Hepatocyte (in vitro differentiated cells): ENCODE data around the gene TMEM239. TPM values are rescaled to one million over a fixed set of nuclear protein-coding genes. Genes with fewer than 3 reads are reported as not detected.
A peak's percentile ranks its signal among the peaks of the same experiment; 100 is the strongest.

Experiments
- DNase-seq: peaks from one replicate; pipeline ENCODE4 v3.0.0-alpha.2; 2016; ENCODE audit warnings: low spot score
- H2AFZ ChIP-seq: fragments of 200-600 bp; sonication (generic); 2 replicates; pipeline ENCODE4 v1.6.0; 2016; ENCODE audit warnings: antibody characterized with exemption, mild to moderate bottlenecking
- H3K27ac ChIP-seq: fragments of 200-600 bp; sonication (generic); 2 replicates; pipeline ENCODE4 v1.5.1; 2016; ENCODE audit warnings: mild to moderate bottlenecking
- H3K27me3 ChIP-seq: fragments of 200-600 bp; sonication (generic); 2 replicates; pipeline ENCODE4 v1.6.1; 2016
- H3K36me3 ChIP-seq: fragments of 200-600 bp; sonication (generic); replicated peaks from 2 replicates; pipeline ENCODE4 v1.5.1; 2016; ENCODE audit warnings: low read depth; ENCODE audit not compliant: insufficient read depth
- H3K4me1 ChIP-seq: fragments of 200-600 bp; sonication (generic); 2 replicates; pipeline ENCODE4 v1.5.1; 2016; ENCODE audit warnings: mild to moderate bottlenecking, moderate library complexity; ENCODE audit not compliant: insufficient read depth
- H3K4me2 ChIP-seq: fragments of 200-600 bp; sonication (generic); 2 replicates; pipeline ENCODE4 v1.6.0; 2016
- H3K4me3 ChIP-seq: fragments of 200-600 bp; sonication (generic); 2 replicates; pipeline ENCODE4 v1.5.1; 2016; ENCODE audit warnings: mild to moderate bottlenecking
- H3K79me2 ChIP-seq: fragments of 200-600 bp; sonication (generic); 2 replicates; pipeline ENCODE4 v1.6.0; 2017; ENCODE audit warnings: mild to moderate bottlenecking
- H3K9me2 ChIP-seq: fragments of 200-600 bp; sonication (generic); replicated peaks from 2 replicates; pipeline ENCODE4 v1.6.0; 2017; ENCODE audit warnings: mild to moderate bottlenecking; ENCODE audit not compliant: insufficient read depth
- H3K9me3 ChIP-seq: fragments of 200-600 bp; sonication (generic); 2 replicates; pipeline ENCODE4 v1.5.1; 2016; ENCODE audit warnings: low read depth, mild to moderate bottlenecking
- H4K20me1 ChIP-seq: fragments of 200-600 bp; sonication (generic); 2 replicates; pipeline ENCODE4 v1.6.0; 2016; ENCODE audit warnings: mild to moderate bottlenecking; ENCODE audit not compliant: insufficient read depth, poor library complexity, severe bottlenecking
- CTCF ChIP-seq: fragments of 200-600 bp; sonication (generic); IDR thresholded peaks from 2 replicates; pipeline ENCODE4 v1.5.1; 2016; ENCODE audit warnings: antibody characterized with exemption, mild to moderate bottlenecking; ENCODE audit not compliant: poor library complexity
- EZH2 ChIP-seq: fragments of 200-600 bp; sonication (generic); IDR thresholded peaks from 2 replicates; pipeline ENCODE4 v1.6.1; 2016; ENCODE audit warnings: antibody characterized with exemption, mild to moderate bottlenecking, borderline replicate concordance
- EZH2phosphoT487 ChIP-seq: fragments of 200-600 bp; sonication (generic); IDR thresholded peaks from one replicate; pipeline ENCODE4 v1.6.1; 2018; ENCODE audit warnings: antibody characterized with exemption, mild to moderate bottlenecking, low read depth, moderate library complexity; ENCODE audit not compliant: unreplicated experiment, severe bottlenecking
- WGBS: methylation state at CpG from one replicate; pipeline ENCODE4 v1.1.6; 2016; ENCODE audit warnings: low lambda C conversion rate; ENCODE audit errors: missing lambda C conversion rate; 5-methylcytosine and 5-hydroxymethylcytosine counted together
- polyA plus RNA-seq: library from polyadenylated mRNA; unstranded; fragments of >200 nt; fragmentation: Nextera tagmentation; extraction: Ambion mirVana; gene quantifications from 2 replicates; pipeline ENCODE4 v1.2.1, GENCODE V29; 2016
- total RNA-seq: library from RNA; depleted of rRNA; stranded (reverse); fragments of >200 nt; gene quantifications from 2 replicates; pipeline ENCODE4 v1.2.3, GENCODE V29; 2014

The TMEM239 gene
- total and polyA plus RNA-seq, 2 experiments from 2014 or later = not detected

DNA sequence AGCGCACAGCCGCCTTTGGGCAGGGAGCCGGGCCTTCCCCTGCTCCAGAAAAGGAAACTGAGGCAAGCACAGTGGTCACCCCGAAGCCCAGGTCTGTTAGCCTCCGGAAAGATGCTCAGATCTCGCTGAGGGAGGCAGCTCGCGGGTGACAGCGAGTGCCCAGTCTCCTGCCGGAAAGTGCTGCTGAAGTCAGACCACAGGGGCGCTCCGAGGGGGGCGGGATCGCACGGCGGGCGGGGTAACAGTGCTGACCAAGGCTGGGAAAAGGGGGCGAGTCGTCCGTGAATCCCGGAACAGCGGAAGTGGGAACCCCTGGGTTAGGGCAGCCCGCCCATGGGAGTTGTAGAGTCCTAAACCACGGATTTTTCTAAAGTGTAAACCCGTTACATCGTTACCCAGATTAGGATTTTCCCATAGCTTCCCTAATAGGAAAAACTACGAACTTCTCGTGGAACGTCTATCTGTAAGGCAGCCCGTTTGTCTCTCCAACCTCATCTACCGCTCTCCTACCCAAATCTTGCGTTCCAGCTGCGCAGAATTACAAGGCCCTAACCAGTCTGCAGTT lies 24.9 kb downstream of the TMEM239 start:
- TF ChIP-seq CTCF = no peak
- no peak for TF ChIP-seq EZH2phosphoT487
- no peak for TF ChIP-seq EZH2
- Histone ChIP-seq H3K79me2 (peaks cover 35% of the 10 kb centered on the region), H3K9me2 (no peaks in the 10 kb centered on the region), H3K4me1 (peaks cover 15% of the 10 kb centered on the region), H3K4me2 (peak overlapping the region; percentile 99), H3K4me3 (peak overlapping the region; percentile 98), H4K20me1 (no peaks in the 10 kb centered on the region), H3K27ac (peak overlapping the region; percentile 97), H3K27me3 (no peaks in the 10 kb centered on the region), H2AFZ (peak overlapping the region; percentile 100), H3K9me3 (no peaks in the 10 kb centered on the region), H3K36me3 (no peaks in the 10 kb centered on the region)
- 5% methylated on average over 27 of the region's 33 CpGs for WGBS
- DNase-seq = peak; percentile 70

- Histone ChIP-seq H3K4me3 (no peak overlapping the region), H3K36me3 (no peaks in the 10 kb centered on the region), H3K79me2 (peaks cover 22% of the 10 kb centered on the region), H3K4me1 (peaks cover 4% of the 10 kb centered on the region), H3K4me2 (no peak overlapping the region), H3K27ac (no peak overlapping the region), H2AFZ (no peak overlapping the region), H3K27me3 (no peaks in the 10 kb centered on the region), H4K20me1 (no peaks in the 10 kb centered on the region), H3K9me3 (no peaks in the 10 kb centered on the region), H3K9me2 (no peaks in the 10 kb centered on the region)
- WGBS = 95% methylated on average over 2 of the region's 2 CpGs
- TF ChIP-seq EZH2phosphoT487 = no peak
- TF ChIP-seq CTCF = no peak
- TF ChIP-seq EZH2 = no peak
- DNase-seq = no peak
Observed at GRCh38 chr20:2845607-2846006, 29.4 kb downstream of the TMEM239 start.

GRCh38 chr20:2846698-2847097 lies 30.5 kb downstream of the TMEM239 start:
- H3K4me1 ChIP-seq = peaks cover under 1% of the 10 kb centered on the region
- WGBS = 87% methylated on average over 5 of the region's 5 CpGs
- no peaks in the 10 kb centered on the region for H3K9me3 ChIP-seq
- H3K9me2 ChIP-seq = no peaks in the 10 kb centered on the region
- no peak overlapping the region for H3K4me3 ChIP-seq
- no peak overlapping the region for H3K4me2 ChIP-seq
- H3K36me3 ChIP-seq = no peaks in the 10 kb centered on the region
- H4K20me1 ChIP-seq = no peaks in the 10 kb centered on the region
- no peak for TF ChIP-seq EZH2phosphoT487
- no peak for TF ChIP-seq CTCF
- peaks cover 20% of the 10 kb centered on the region for H3K79me2 ChIP-seq
- H3K27ac ChIP-seq = no peak overlapping the region
- DNase-seq = no peak
- no peaks in the 10 kb centered on the region for H3K27me3 ChIP-seq
- no peak overlapping the region for H2AFZ ChIP-seq
